Measurements from ENCODE around the gene SIX3. TPM values are rescaled to one million over a fixed set of nuclear protein-coding genes. Genes with fewer than 3 reads are reported as not detected.

SIX3 gene
- total RNA-seq, 1 donor from 2014 or later, result 0.18 TPM

DNA sequence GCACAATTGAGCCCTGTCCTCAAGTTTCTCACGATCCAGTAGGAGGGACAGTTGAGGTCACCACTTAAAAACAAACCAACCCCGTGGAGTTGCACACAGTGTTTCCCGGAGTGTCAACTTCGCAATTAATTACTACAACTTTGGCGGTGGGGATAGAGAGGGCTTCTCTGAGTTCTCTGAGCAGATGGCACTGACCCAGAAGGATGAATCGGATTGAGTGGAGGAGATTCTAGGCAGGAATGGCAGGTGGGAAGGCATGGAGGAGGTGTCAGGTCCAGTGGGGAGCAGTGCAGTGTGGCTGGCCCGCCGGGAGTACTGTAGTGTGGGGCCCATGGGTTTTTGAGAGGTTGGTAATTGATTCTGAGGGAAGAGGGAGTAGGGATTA lies 12.0 kb downstream of the SIX3 start:
- intact Hi-C loops (cut with micrococcal nuclease), result loop anchor here (5.0 to 10.0 kb wide), 2 partner anchors 716 to 1079 kb away; no protein-coding TSS in a partner anchor

GRCh38 chr2:44954447-44954888 lies 13.0 kb downstream of the SIX3 start:
- intact Hi-C loops (cut with micrococcal nuclease), result loop anchor here (2.0 to 10.0 kb wide), 3 partner anchors 28 to 1080 kb away; no protein-coding TSS in a partner anchor

DNA sequence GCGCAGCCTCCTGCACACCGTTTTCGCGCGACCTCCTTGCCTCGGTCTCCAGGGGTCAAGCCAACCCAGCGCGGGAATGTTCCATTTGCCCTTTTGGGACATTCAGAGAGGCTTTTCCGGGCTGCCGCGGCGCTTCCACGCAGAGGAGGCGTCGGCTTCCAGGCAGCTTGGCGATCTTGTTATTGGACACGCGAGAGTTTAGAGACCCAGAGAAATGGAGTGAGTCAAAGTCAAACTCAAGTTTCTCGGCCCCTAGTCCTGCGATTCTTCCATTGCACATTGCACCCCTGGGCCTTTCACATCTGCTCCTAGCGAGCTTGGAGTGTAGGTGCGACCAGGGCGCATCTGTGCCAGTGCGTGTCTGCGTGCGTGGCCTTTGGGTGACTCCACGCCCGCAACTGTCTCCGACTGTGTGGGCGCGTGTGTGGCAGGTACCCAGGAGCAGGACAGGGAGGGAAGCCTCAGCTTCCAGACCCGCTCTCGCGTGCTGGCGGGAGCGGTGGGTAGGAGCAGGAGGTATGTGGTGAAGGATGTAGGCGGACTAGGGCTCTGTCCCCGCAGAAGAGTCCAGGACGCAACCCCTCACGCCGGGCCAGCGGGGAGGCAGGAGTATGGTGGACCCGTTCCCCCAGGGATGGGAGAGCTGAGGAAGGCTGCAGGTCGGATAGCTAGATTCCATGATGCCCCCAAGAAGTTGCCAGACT lies 13.5 kb downstream of the SIX3 start:
- intact Hi-C loops (cut with micrococcal nuclease), result loop anchor here (1.0 to 10.0 kb wide), 5 partner anchors 28 to 1080 kb away; no protein-coding TSS in a partner anchor

DNA sequence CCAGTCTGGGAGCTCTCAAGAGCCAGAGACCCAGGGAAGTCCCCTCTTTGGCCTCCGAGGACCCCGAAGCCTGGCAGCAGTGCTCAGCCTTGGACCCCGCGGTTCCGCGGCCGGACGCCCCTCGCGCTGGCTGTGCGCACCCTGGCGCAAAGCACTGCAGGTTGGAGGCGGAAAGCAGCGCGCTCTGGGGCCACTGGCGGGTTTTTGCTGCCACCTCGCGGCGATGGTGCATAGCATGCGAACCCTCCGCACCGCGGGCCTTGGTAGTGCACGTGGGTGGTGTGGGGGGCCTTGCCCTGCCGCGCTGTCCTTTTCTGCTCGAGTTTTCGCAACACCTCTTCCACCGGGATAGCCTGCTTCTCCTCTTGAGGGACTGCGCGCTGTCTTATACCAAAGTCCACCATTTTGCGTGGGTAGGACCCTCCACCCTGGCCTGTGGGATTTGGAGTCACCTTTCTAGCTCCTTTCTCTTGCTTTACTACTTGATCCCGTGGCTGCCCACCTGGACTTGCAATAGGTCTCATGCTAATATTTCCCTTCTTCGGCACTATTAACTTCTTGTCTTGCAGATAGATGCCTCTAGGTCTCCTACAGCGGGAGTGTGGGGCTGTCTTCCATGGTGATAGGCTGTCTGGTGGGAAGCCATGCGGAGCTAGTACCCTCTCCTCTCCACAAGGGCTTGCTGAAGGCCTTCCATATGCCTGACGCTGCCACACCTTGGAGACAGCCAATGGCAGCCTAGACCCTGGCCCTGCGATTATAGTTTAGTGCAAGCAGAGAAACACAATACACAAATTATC lies 14.3 kb downstream of the SIX3 start:
- intact Hi-C loops (cut with micrococcal nuclease), result loop anchor here (1.0 to 10.0 kb wide), 5 partner anchors 29 to 1081 kb away; no protein-coding TSS in a partner anchor

DNA sequence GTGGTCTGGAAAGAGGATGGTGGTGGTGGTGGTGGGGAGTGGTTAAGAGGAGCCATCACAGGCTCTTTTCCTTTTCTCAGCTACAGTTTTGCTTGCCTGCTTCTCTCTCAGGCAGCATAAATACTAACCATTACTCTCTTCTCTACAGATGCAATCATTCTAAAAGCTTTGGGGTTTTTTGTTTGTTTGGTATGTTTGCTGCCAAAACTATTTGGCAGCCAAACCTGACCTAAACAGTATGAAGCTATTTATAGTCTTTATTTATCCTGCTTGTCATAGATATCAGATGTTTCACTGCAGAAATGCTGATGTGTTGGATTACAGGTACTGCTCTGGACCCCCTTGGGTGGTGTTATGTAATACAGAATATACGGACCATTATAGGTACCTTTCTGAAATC lies 15.3 kb downstream of the SIX3 start:
- intact Hi-C loops (cut with micrococcal nuclease), result loop anchor here (2.0 to 10.0 kb wide), 2 partner anchors 396 to 1082 kb away; no protein-coding TSS in a partner anchor

GRCh38 chr2:44957656-44958327 lies 16.3 kb downstream of the SIX3 start:
- intact Hi-C loops (cut with micrococcal nuclease), result loop anchor here (2.0 to 10.0 kb wide), 2 partner anchors 397 to 1083 kb away; no protein-coding TSS in a partner anchor

DNA sequence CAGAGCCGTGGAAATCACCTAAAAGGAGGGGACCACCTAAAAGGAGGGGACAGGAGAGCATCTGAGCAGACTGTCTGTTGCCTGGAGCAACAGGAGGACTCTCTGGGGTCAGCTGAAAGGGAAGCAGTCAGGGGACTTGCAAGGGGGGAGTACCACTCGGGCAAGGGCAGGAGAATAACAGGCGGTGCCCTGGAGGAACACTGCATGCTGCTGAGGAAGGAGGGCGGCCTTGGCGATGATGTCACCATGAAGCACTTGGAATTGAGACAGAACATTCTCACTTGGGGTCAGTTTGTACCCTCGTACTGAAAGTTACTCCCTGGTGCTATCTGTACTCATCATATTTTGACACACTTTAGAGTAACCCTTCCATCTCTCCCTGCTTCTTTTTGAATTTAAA lies 18.4 kb downstream of the SIX3 start:
- intact Hi-C loops (cut with micrococcal nuclease), result loop anchor here (10.0 kb wide), 1 partner anchor 1085 kb away; no protein-coding TSS in a partner anchor

DNA sequence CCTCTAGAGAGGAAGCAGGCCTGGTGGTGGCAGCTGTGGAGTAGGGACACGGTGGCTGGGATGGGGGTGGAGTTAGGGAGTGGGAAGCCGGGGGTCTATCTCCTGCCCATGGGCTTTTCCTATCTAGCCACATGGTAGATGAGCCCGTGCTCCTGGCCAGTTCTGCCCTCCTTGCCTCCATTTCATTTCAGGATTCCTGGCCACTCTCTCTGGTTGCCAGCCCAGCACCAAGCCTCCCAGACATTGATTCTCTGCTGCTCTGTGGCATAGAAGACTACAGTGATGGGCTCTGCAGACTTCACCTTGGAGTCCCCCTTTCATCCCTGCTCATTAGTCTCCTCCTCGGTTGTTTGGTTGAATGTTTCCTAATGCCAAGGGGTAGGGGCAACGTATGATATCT lies 19.4 kb downstream of the SIX3 start:
- intact Hi-C loops (cut with micrococcal nuclease), result no loop called here

GRCh38 chr2:44962176-44962695 lies 20.7 kb downstream of the SIX3 start:
- intact Hi-C loops (cut with micrococcal nuclease), result no loop called here

- intact Hi-C loops (cut with micrococcal nuclease), result no loop called here
Measured at GRCh38 chr2:44964752-44965236, 23.3 kb downstream of the SIX3 start.

DNA sequence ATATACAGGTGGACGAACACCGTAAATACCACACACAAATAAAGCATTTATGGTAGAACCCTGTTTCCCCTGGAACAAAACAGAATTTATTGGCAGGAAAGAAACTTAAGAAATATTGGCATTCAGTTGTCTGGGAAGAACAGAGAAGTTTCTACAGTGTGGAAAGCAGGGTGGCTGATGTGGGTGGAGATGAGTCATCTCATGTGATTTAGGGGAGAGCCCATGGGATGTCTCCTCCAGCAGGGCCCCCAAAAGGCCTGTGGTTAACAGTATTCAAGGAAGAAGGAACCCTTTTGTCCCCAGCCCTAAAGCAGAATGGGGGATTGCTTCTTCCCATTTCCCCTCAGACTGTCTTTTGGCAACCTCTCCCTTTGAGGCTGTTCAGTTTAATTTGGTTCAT lies 24.2 kb downstream of the SIX3 start:
- intact Hi-C loops (cut with micrococcal nuclease), result no loop called here

DNA sequence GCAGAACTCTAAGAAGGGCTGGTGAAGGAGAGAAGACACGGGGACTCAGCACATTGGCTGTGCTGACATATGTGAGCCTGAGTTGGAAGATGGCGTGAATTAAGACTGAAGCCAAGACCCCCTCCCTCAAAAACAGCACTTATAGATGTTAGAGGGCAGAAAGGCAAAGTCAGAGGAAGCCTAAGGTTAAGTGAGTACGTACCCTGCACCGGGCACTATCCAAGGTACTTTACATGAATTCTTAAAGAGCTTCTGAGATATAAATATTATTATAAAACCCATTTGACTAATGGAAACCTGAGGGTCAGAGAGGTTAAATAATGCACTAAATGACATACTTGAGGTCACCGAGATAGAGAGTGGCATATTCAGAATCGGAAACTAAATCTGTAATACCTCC lies 25.6 kb downstream of the SIX3 start:
- intact Hi-C loops (cut with micrococcal nuclease), result no loop called here

DNA sequence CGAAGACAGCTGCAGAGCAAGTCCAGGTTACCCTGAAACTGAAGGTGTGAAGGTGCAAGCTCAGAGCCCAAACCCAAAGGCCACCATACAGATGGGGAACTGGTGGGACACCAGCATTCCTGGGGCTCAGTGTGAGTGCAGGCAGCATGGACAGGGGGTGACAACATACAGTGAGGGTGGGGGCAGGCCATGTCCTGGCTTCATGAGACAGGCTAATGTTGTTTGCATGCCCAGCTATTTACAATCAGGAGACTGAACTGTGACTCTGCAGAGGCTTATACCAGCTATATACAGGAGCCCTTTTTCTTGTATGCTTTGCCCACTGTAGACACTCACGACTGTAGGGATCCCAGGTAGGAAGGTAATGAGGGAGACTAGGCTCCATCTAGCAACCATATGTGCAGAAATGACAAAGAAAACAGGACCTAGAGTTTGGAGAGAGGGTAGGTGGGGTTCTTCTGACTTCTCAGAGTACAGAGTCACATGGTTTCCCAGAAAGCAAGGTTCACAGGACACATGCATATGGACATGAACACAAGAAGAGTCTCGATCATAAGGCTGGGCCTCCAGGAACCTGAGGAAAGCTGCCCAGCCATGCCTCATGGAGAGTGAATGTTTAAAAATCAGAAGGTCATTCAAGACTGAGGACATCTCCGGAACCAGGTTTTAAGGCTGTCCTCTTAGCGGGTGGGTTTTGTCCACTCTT lies 26.4 kb downstream of the SIX3 start:
- intact Hi-C loops (cut with micrococcal nuclease), result no loop called here

DNA sequence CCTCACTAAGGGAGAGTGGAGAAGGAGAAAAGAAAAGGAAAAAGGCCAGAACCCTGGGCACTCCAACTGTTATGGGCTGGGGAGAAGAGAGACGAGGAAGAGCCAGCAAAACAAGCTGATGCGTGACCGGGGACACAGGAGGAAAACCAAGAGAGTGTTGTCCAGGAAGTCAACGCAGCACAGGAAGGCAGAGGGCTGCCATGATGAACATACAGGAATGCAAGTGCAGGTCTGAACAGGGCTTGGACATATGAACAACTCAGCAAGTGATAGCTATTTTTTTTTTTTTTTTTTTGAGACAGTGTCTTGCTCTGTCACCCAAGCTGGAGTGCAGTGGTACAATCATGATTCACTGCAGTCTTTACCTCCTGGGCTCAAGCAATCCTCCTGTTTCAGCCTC lies 28.4 kb downstream of the SIX3 start:
- intact Hi-C loops (cut with micrococcal nuclease), result no loop called here

DNA sequence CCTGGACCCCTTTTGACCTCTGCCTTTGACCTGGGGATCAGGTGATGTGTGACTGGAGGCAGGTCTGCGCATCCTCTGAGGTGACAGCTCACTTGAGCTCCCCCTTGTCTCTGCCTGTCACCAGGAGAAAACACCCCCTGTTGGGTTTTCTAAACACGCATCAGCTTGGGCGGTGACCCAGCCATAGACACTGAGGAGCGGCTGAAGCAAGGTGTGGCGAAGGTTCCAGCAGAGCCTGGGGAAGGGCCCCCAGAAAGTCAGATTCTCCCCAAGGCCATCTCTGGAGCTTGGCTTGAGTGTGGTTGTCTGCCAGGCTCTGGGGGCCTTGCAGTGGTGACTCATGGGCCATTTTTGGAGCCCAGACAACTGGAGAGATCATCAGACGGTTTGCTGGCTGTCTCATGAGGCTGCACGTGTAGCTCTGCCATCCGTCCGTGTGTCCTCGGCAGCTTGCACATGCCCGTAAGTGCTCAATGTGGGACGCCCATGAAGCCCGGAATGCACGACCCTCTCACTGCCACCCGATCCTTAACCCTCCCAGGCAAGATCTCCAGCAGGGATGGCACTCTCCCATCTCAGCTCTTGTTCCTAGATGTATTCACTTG lies 29.4 kb downstream of the SIX3 start:
- intact Hi-C loops (cut with micrococcal nuclease), result no loop called here

DNA sequence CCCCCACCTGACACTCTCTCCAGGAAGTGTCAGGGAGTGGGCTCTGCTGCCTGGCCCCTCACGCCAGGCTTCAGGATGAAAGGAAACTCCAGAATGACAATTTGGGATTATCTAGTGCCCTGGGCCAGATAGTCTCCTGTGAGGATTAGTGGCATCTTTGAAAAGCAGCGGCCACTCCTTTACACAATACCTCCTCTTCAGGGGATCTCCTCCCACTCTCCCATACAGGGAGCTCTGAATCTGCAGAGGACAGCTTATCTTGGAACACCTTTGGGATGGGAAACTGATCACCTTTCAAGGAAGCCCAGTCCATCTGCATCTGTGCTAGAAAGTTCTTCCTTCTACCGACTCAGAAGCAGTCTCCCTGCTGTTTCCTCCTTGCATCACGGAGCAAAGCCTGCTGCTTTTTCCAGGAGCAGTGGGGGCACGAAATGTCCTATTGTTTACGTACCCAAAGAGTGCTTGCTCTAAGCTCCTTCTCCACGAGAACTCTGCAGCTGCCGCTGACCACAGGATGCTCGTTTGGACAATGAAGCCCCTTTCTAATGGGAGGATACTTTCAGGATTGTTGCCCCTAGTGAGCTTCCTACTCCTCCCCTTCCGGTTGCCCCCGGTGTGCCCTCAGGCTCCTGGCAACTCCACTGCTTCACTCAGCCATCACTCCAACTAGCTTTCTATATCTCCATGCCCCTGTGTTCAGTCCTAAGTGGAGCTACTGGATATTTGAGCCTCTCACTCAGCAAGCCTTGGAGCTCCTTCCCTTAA lies 31.5 kb downstream of the SIX3 start:
- intact Hi-C loops (cut with micrococcal nuclease), result no loop called here

GRCh38 chr2:44974064-44974715 lies 32.7 kb downstream of the SIX3 start:
- intact Hi-C loops (cut with micrococcal nuclease), result no loop called here

DNA sequence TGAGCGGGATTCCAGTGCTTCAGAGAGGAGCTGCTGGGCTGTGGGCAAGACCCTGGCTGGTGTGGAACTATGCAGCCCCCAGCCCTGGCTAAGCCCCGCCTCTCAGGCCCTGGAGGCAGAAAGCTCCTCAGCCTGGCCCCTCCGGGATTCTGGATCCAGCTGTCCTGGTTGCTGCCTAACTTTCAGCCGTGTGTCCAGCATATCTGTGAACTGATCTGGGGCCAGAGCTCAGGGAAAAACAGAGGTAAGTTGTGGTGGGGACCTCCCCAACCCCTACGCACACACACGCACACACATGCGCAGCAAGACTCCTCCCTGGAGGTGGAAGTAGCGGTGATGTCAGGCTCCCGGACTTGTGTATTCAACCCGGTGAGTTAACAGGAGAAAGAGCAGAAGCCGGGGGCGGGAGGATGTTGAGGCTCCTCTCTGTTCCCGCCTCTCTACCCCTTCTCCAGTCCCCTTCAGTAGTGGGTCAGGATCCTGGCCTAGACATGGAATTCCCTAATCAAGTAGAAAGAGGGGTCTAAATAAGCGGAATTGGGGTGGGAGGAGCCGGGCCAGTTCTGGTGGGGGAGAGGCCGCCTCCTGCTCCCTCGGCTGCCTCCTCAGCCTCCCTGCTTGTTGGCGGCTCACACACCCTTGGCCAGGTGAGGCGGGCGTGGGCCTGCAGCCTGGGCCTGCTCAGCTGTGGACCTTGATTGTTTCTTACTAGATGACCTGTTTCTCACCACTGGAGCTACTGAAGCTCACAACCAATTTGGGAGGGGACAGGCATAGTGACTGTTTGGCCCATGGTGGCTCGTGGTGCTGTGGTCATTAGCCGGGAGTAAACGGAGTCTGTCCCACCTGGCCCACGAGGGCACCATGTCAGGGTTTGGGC lies 34.3 kb downstream of the SIX3 start:
- intact Hi-C loops (cut with micrococcal nuclease), result no loop called here

All from T-helper 2 cell treated with Interferon-gamma antibody and Interleukin-4, amounts not matched to agents 100 ng/mL and 5 ng/mL, for 36 hours (primary cell).